Stimulated activated memory B cell treated with anti-CD40 and anti-IgM and Interleukin-4, amounts not matched to agents 10 μg/mL and 1 μg/mL and 100 μg/mL, for 72 hours (primary cell): ENCODE results near the gene IQGAP2.

Source experiments
- ATAC-seq: fragments of 150-1000 bp; cut with Tn5 transposase; 2 replicates; pipeline ENCODE4 v1.10.0; 2021
- H3K27ac Mint-ChIP-seq: one replicate; pipeline ENCODE4 v1.8.0; 2022; ENCODE audit warnings: mild to moderate bottlenecking, mixed read lengths
- H3K27me3 Mint-ChIP-seq: one replicate; pipeline ENCODE4 v1.8.0; 2022; ENCODE audit warnings: mixed read lengths
- H3K36me3 Mint-ChIP-seq: one replicate; pipeline ENCODE4 v1.8.0; 2022; ENCODE audit warnings: mixed read lengths
- H3K4me1 Mint-ChIP-seq: one replicate; pipeline ENCODE4 v1.8.0; 2022; ENCODE audit warnings: mixed read lengths
- H3K4me3 Mint-ChIP-seq: one replicate; pipeline ENCODE4 v1.8.0; 2022; ENCODE audit warnings: mild to moderate bottlenecking, moderate library complexity, mixed read lengths
- H3K9me3 Mint-ChIP-seq: one replicate; pipeline ENCODE4 v1.8.0; 2022; ENCODE audit warnings: mixed read lengths

IQGAP2 gene

GRCh38 chr5:76376866-76377230 is 26.2 kb upstream of the IQGAP2 start:
- no peak overlapping the region for H3K4me3 Mint-ChIP-seq
- no peaks in the 10 kb centered on the region for H3K4me1 Mint-ChIP-seq
- peaks cover 9% of the 10 kb centered on the region for H3K27me3 Mint-ChIP-seq
- ATAC-seq, result no peak
- no peaks in the 10 kb centered on the region for H3K9me3 Mint-ChIP-seq
- no peak overlapping the region for H3K27ac Mint-ChIP-seq
- H3K36me3 Mint-ChIP-seq, result no peaks in the 10 kb centered on the region

DNA sequence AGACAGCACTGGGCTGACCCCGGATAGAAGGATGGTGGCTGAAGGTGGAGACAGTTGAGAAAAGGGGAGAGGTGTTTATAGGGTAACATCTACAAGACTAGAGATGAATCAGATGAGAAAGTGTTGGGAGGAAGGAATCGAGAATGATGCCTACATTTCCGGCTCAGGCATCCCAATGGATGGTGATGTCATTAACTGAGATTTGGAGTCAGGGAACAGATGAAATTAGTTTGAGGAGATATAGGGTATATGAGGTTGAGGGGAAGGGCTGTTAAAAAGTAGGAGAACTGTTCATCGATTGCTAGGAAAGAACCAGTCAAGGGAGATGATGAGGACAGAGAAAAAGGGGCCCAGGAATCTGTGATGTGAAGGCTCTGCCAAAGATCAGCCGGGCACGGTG is 24.7 kb upstream of the IQGAP2 start:
- Mint-ChIP-seq H3K27ac (no peak overlapping the region), H3K4me3 (no peak overlapping the region), H3K9me3 (no peaks in the 10 kb centered on the region), H3K27me3 (no peaks in the 10 kb centered on the region), H3K36me3 (no peaks in the 10 kb centered on the region), H3K4me1 (no peaks in the 10 kb centered on the region)
- ATAC-seq, result no peak

DNA sequence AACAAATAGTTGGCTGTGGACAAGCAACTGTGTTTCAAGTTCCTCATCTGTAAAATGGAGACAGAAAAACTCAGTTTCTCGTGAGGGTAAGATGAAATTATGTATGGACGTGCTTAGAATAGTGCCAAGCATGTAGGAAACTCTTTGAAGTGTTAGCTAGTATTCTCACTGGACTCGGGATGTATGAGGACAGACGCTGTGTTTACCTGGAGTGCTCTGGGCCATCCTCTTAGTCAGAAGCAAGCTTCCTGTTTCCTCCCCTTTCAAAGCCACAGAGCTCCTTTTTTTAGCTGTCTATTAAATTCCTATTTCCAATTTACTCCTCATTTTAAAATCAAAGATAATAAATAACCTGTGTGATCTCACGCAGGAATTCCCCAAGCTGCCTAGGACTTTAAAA is 23.8 kb upstream of the IQGAP2 start:
- H3K27me3 Mint-ChIP-seq, result no peaks in the 10 kb centered on the region
- no peak overlapping the region for H3K4me3 Mint-ChIP-seq
- H3K36me3 Mint-ChIP-seq, result no peaks in the 10 kb centered on the region
- no peak overlapping the region for H3K27ac Mint-ChIP-seq
- H3K4me1 Mint-ChIP-seq, result no peaks in the 10 kb centered on the region
- H3K9me3 Mint-ChIP-seq, result no peaks in the 10 kb centered on the region
- ATAC-seq, result no peak

DNA sequence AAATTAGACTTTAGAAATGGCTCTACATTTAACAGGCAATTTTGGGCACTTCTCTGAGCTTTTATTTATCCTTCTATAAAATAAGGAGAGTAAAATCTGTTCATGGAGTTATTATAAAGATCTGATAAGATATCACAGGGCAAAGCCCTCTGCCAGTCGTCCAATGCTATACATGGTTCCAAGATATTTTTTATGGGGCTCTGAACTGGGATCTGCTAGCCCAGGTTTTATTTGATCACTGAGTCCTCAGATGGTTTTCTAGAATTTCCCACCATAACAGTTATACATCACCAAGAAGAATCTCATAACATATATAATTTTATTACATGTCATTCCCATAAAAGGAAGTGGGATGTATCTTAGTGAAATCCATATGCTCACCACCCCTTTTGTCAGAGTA is 23.2 kb upstream of the IQGAP2 start:
- Mint-ChIP-seq H3K27ac (no peak overlapping the region), H3K4me3 (no peak overlapping the region)

DNA sequence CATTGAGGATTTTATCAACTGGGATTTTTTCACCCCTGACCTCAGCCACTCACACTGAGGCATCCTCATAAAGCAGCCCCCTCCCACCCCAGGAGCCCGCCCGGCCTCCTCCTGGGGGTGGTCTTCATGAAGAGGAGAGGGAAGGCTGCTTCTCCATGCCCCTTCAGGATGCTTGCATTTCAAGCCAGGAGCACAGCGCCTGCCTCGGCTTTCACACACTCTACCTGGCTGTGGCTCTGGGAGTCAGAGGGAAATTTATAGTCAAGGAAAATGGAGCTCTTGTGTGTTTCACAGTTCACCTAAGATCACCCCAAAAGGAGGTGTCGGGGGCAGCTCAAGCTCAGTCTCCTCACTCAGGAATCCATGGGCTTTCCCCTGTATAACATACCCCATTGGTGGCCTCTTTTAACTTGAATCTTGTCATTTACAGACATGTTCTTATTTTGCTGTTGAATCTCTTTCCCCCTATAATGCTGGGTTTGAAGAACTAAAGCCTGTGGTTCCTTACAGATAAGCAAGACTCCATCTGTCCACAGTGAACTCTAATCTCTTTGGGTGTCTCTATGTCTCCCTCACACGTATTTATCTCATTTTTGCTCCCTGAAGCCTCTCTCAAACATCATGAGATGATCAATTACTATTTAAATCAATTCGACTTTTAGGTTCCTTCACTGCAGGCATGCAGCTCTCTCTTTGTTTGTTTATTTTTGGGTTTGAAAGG is 22.6 kb upstream of the IQGAP2 start:
- Mint-ChIP-seq H3K27me3 (no peaks in the 10 kb centered on the region), H3K9me3 (no peaks in the 10 kb centered on the region), H3K27ac (no peak overlapping the region), H3K4me3 (no peak overlapping the region), H3K36me3 (no peaks in the 10 kb centered on the region), H3K4me1 (no peaks in the 10 kb centered on the region)
- no peak for ATAC-seq

More for the DNA sequence above, 23.2 kb upstream of the IQGAP2 start:
- H3K36me3 Mint-ChIP-seq, result no peaks in the 10 kb centered on the region
- H3K4me1 Mint-ChIP-seq, result no peaks in the 10 kb centered on the region
- H3K27me3 Mint-ChIP-seq, result no peaks in the 10 kb centered on the region
- no peaks in the 10 kb centered on the region for H3K9me3 Mint-ChIP-seq
- no peak for ATAC-seq

GRCh38 chr5:76383126-76383832 is 19.8 kb upstream of the IQGAP2 start:
- no peaks in the 10 kb centered on the region for H3K9me3 Mint-ChIP-seq
- no peak for ATAC-seq
- H3K27me3 Mint-ChIP-seq, result no peaks in the 10 kb centered on the region
- H3K36me3 Mint-ChIP-seq, result no peaks in the 10 kb centered on the region
- H3K27ac Mint-ChIP-seq, result no peak overlapping the region
- no peaks in the 10 kb centered on the region for H3K4me1 Mint-ChIP-seq
- H3K4me3 Mint-ChIP-seq, result no peak overlapping the region

DNA sequence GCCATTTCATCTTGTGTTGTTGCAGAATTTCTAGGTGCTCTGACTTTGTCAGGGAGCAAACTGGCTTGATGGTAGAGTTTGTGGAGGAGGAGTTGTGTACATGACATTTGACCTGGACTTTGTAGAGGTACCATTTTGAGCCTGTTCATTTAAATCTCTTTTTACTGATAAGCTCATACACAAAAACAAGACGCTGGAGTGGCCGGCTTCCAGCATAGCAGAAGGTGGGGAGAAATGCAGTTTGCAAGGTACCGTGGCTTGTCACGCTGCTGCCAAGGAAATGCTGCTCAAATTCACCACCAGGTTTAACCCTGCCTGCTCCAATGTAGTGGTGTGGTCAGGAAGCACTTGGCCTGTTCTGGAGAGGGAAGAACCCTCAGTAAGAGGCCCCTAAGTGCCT is 18.9 kb upstream of the IQGAP2 start:
- Mint-ChIP-seq H3K27me3 (no peaks in the 10 kb centered on the region), H3K9me3 (no peaks in the 10 kb centered on the region), H3K4me1 (no peaks in the 10 kb centered on the region), H3K27ac (no peak overlapping the region), H3K4me3 (no peak overlapping the region), H3K36me3 (no peaks in the 10 kb centered on the region)
- ATAC-seq, result no peak

DNA sequence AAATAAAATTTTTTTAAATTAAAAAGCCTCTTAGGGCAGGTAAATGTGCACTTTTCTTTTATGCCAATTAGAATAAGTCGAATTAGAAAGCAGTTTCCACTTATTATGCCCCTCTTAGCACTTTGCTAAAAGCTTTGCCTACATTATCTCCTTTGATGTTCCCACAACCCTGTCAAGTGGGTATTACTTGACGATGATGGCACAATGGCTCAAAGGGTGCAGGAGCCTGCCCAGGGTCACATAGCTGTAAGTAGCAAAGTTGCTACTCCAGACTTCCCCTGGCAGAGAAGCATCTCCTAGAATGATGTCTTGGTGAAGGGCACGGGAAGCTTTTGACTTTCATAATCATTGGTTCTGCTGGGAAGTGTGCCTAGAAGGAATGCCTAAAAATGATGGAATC is 18.4 kb upstream of the IQGAP2 start:
- ATAC-seq, result no peak

GRCh38 chr5:76385540-76385939 is 17.5 kb upstream of the IQGAP2 start:
- H3K9me3 Mint-ChIP-seq, result no peaks in the 10 kb centered on the region

More for the DNA sequence above, 18.4 kb upstream of the IQGAP2 start:
- Mint-ChIP-seq H3K27me3 (no peaks in the 10 kb centered on the region), H3K4me1 (no peaks in the 10 kb centered on the region), H3K27ac (no peak overlapping the region), H3K9me3 (no peaks in the 10 kb centered on the region), H3K4me3 (no peak overlapping the region), H3K36me3 (no peaks in the 10 kb centered on the region)

GRCh38 chr5:76386360-76386759 is 16.7 kb upstream of the IQGAP2 start:
- Mint-ChIP-seq H3K9me3 (no peaks in the 10 kb centered on the region), H3K27ac (no peak overlapping the region), H3K4me3 (no peak overlapping the region), H3K36me3 (no peaks in the 10 kb centered on the region), H3K4me1 (no peaks in the 10 kb centered on the region), H3K27me3 (no peaks in the 10 kb centered on the region)
- ATAC-seq, result no peak

More at GRCh38 chr5:76385540-76385939, 17.5 kb upstream of the IQGAP2 start:
- H3K27ac Mint-ChIP-seq, result no peak overlapping the region
- no peaks in the 10 kb centered on the region for H3K36me3 Mint-ChIP-seq
- H3K4me3 Mint-ChIP-seq, result no peak overlapping the region
- H3K27me3 Mint-ChIP-seq, result no peaks in the 10 kb centered on the region
- H3K4me1 Mint-ChIP-seq, result no peaks in the 10 kb centered on the region
- ATAC-seq, result no peak

GRCh38 chr5:76388236-76388635 is 14.8 kb upstream of the IQGAP2 start:
- no peak for ATAC-seq
- H3K36me3 Mint-ChIP-seq, result no peaks in the 10 kb centered on the region
- no peak overlapping the region for H3K27ac Mint-ChIP-seq
- no peaks in the 10 kb centered on the region for H3K4me1 Mint-ChIP-seq
- H3K27me3 Mint-ChIP-seq, result no peaks in the 10 kb centered on the region
- H3K9me3 Mint-ChIP-seq, result no peaks in the 10 kb centered on the region
- H3K4me3 Mint-ChIP-seq, result no peak overlapping the region

DNA sequence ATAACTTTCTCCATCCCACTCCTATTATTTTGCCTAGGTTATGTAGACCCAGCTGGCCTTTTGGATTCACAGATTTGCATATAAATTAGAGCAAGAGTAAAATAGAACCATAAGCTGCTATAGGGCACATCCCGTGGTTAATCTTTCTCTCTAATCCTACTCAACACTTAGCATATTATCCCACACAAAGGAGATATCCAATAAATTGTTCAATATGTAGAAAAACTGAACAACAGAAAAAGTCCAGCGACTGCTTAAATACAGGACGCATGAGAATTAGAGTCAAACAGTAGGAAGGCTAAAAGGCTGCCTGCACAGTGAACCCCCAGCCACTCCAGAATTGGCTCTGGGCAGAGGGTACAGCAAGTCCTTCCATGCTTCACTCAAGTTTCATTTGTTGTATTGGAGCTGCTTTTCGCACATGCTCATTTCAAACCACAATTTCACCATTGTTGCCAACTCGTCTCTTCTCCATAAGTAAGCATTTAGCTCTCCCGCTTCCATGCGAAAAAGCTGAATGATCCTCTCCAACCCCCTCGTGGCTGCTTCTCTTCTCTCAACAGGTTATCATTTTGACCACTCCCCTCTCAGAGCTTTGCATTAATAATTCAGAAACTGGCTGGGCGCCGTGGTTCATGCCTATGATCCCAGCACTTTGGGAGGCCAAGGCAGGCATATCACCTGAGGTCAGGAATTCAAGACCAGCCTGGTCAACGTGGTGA is 14.1 kb upstream of the IQGAP2 start:
- Mint-ChIP-seq H3K4me1 (no peaks in the 10 kb centered on the region), H3K27me3 (peaks cover under 1% of the 10 kb centered on the region), H3K9me3 (no peaks in the 10 kb centered on the region), H3K27ac (no peak overlapping the region), H3K4me3 (no peak overlapping the region), H3K36me3 (no peaks in the 10 kb centered on the region)
- ATAC-seq, result no peak

DNA sequence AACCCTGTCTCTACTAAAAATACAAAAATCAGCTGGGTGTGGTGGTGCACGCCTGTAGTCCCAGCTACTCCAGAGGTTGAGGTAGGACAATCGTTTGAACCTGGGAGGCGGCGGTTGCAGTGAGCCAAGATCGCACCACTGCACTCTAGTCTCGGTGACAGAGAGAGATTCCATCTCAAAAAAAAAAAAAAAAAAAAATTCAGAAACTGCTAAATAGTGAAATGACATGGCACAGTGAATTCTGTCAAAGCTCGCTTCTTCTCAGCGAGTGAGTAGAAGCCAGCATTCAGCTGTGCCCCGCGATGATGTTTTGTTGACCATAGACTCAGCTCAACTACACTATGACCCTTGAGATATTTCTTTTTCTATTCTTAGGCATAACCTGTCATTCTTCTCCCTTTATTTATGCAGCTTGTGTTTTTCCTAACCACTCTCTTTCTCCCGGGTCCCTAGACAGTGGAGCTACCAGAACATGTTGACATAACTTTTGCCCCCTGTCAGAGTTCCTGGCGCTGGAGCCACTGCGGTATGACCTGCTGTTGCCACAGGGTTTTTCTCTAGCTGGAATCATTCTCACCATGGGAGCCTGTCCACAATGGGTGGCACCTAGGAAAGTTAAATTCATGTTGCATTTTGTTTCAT is 13.5 kb upstream of the IQGAP2 start:
- Mint-ChIP-seq H3K27ac (no peak overlapping the region), H3K4me3 (no peak overlapping the region), H3K36me3 (no peaks in the 10 kb centered on the region), H3K27me3 (peaks cover 8% of the 10 kb centered on the region), H3K4me1 (no peaks in the 10 kb centered on the region), H3K9me3 (no peaks in the 10 kb centered on the region)
- ATAC-seq, result no peak

DNA sequence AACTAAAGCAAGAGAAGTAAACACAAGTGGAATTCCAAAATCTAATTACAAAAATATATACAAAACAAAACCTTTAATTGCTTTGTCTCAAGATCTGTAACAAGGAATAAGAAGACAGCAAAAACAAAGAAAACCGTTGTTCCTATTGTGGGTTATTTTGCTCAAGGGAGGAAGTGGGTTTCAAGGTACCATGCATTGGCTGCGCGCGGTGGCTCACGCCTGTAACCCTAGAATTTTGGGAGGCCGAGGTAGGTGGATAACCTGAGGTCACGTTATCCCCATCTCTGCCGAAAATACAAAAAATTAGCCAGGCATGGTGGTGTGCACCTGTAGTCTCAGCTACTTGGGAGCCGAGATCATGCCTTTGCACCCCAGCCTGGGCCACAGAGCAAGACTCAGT is 12.1 kb upstream of the IQGAP2 start:
- no peaks in the 10 kb centered on the region for H3K4me1 Mint-ChIP-seq
- H3K27ac Mint-ChIP-seq, result no peak overlapping the region
- ATAC-seq, result no peak
- no peaks in the 10 kb centered on the region for H3K36me3 Mint-ChIP-seq
- peaks cover 19% of the 10 kb centered on the region for H3K27me3 Mint-ChIP-seq
- no peak overlapping the region for H3K4me3 Mint-ChIP-seq
- no peaks in the 10 kb centered on the region for H3K9me3 Mint-ChIP-seq

GRCh38 chr5:76393035-76393680 is 9.9 kb upstream of the IQGAP2 start:
- Mint-ChIP-seq H3K4me3 (no peak overlapping the region), H3K9me3 (no peaks in the 10 kb centered on the region), H3K27me3 (peaks cover 19% of the 10 kb centered on the region), H3K4me1 (no peaks in the 10 kb centered on the region), H3K27ac (no peak overlapping the region), H3K36me3 (no peaks in the 10 kb centered on the region)
- no peak for ATAC-seq
